ENCODE measurements around the gene PHLDA3. TPM values are rescaled to one million over a fixed set of nuclear protein-coding genes. Genes with fewer than 3 reads are reported as not detected.

PHLDA3 gene
- total and polyA plus RNA-seq, 10 donors = 3.6 to 17.4 (median 6.8) TPM

GRCh38 chr1:201448990-201449389, 20.0 kb downstream of the PHLDA3 start:
- no peak overlapping the region for H3K4me3 ChIP-seq
- H3K27me3 ChIP-seq (replicated peaks in 1 of 7) = peaks cover 0 to 15% (median 0%) of the 10 kb centered on the region in 7 donors
- no peaks in the 10 kb centered on the region for H3K36me3 ChIP-seq
- peaks cover 0 to 44% (median 24%) of the 10 kb centered on the region in 6 donors for H3K4me1 ChIP-seq
- WGBS, 5 donors = 67 to 82% (median 76%) methylated on average over 5 of the region's 5 CpGs; no CpG with 5 or more reads in 1 of the 5 donors
- no peaks in the 10 kb centered on the region for H3K9me3 ChIP-seq
- intact Hi-C loops (cut with DNase I; ENCODE audit: low total_unique reads) = loop anchor here (10.0 kb wide), 1 partner anchor 66 kb away; no protein-coding TSS in a partner anchor
- TF ChIP-seq POLR2AphosphoS5 (IDR thresholded peaks at IDR 0.05) = no peak
- H3K27ac ChIP-seq = peak overlapping the region in 2 of 8 donors; percentile 32 to 37
- DNase-seq = no peak

DNA sequence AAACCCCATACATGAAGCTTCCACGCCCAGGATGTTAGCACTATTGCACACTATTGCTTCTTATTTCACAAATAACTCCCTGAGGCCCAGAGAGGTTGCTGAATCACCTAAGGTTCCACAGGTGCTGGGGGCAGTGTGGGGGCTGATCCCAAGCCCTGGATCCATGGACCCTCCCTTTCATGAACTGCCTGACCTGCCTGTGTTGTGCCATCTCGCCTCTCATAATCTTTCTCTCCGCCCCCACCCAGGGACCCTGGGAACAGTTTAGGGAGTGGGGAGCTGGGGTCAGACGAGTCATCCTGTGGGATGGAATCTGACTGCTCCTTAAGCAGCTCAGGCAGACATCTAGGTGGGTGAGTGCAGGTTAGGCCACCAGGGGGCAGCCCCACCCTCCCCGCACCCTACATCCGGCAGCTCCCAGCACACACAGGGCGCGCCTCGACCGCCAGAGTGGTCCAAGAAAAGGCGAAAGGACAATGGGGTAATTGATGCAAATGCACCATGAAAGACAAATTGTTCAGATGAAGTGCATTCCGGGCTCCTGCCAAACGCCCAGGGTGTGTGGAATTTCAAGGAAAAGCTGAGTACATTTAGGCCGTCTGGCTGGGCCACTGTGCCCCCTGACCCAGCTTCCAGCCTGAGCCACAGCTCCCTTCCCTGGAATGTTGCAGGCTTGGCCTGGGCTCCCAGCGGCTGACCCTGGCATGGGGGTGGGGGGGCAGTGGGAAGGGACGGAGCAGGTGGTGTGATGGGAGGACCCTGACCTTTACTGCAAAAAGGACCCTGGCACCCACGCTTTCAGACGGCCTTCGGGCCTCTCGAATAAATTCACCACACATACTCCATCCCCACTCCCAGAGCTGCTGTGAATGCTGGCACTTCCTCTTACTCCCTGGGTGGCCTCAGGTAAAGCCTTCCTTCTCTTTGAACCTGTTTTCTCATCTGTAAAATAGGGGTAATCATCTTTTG, 20.8 kb downstream of the PHLDA3 start:
- H3K27ac ChIP-seq = peak overlapping the region in 4 of 8 donors; percentile 24 to 37 (median 34)
- H3K27me3 ChIP-seq (replicated peaks in 1 of 7) = peaks cover 0 to 15% (median 0%) of the 10 kb centered on the region in 7 donors
- 26 to 34% (median 31%) methylated on average over 17 to 20 of the region's 20 CpGs for WGBS, 5 donors

DNA sequence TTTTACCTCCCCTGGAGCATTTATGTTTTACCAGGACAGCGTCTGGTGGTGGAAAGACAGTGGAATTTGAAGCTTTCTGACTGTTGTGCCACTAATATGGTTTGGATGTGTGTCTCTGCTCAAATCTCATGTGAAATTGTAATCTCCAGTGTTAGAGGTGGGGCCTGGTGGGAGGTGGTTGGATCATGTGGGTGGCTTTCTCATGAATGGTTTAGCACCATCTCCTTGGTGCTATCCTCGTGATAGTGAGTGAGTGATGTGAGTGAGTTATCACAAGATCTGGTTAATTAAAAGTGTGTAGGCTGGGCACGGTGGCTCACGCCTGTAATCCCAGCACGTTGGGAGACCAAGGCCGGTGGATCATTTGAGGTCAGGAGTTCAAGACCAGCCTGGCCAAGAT, 23.7 kb downstream of the PHLDA3 start:
- intact Hi-C loops (cut with DNase I; ENCODE audit: low total_unique reads) = loop anchor here (10.0 kb wide), 1 partner anchor 69 kb away; no protein-coding TSS in a partner anchor

More for the DNA sequence above, 20.8 kb downstream of the PHLDA3 start:
- intact Hi-C loops (cut with DNase I; ENCODE audit: low total_unique reads) = loop anchor here (10.0 kb wide), 1 partner anchor 67 kb away; no protein-coding TSS in a partner anchor
- TF ChIP-seq POLR2A (IDR thresholded peaks at IDR 0.05) (no peak), POLR2AphosphoS5 (IDR thresholded peaks at IDR 0.05) (peak; percentile 11 to 44 (median 36)), CTCF (IDR thresholded peaks at IDR 0.05 in 8 of 11, conservative IDR thresholded peaks at IDR 0.05 in 3 of 11) (peak; percentile 27 to 83 (median 76))
- peak; percentile 88 for DNase-seq
- no peaks in the 10 kb centered on the region for H3K36me3 ChIP-seq
- H3K4me3 ChIP-seq = no peak overlapping the region
- H3K9me3 ChIP-seq = no peaks in the 10 kb centered on the region
- H3K4me1 ChIP-seq = peaks cover 0 to 44% (median 24%) of the 10 kb centered on the region in 6 donors

DNA sequence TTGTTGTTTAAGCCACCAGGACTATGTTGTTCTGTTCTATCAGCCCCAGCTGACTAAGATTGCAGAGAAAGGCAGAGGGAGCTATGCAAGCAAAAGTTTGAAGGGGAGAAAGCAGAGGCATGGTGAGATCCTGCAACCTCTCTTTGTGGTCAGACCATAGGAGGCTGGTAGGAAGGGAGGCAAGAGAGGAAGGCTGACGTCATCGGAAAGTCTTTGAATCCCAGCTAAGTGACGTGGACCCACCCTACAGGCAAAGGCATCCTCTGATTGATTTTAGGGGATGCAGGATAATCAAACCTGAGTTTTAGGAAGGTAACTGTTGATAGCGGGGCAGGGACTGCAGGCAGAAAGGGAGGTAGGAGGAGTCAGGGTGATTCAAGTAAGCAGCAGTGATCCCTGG, 24.2 kb downstream of the PHLDA3 start:
- Histone ChIP-seq H3K9me3 (no peaks in the 10 kb centered on the region), H3K36me3 (no peaks in the 10 kb centered on the region), H3K4me1 (peaks cover 0 to 25% (median 9%) of the 10 kb centered on the region in 6 donors), H3K27ac (no peak overlapping the region), H3K4me3 (no peak overlapping the region), H3K27me3 (replicated peaks in 1 of 7) (peaks cover 0 to 5% (median 0%) of the 10 kb centered on the region in 7 donors)
- WGBS, 5 donors = 62 to 75% (median 69%) methylated on average over 4 of the region's 4 CpGs
- no peak for TF ChIP-seq POLR2AphosphoS5 (IDR thresholded peaks at IDR 0.05)
- no peak for DNase-seq
- intact Hi-C loops (cut with DNase I; ENCODE audit: low total_unique reads) = loop anchor here (10.0 kb wide), 1 partner anchor 70 kb away; no protein-coding TSS in a partner anchor

More for the DNA sequence above, 23.7 kb downstream of the PHLDA3 start:
- Histone ChIP-seq H3K27ac (no peak overlapping the region), H3K36me3 (no peaks in the 10 kb centered on the region), H3K4me1 (peaks cover 0 to 31% (median 13%) of the 10 kb centered on the region in 6 donors), H3K9me3 (no peaks in the 10 kb centered on the region), H3K27me3 (replicated peaks in 1 of 7) (peaks cover 0 to 3% (median 0%) of the 10 kb centered on the region in 7 donors), H3K4me3 (no peak overlapping the region)
- WGBS, 5 donors = 72 to 86% (median 82%) methylated on average over 6 of the region's 6 CpGs
- no peak for DNase-seq
- no peak for TF ChIP-seq POLR2AphosphoS5 (IDR thresholded peaks at IDR 0.05)
- no peak for TF ChIP-seq POLR2A (IDR thresholded peaks at IDR 0.05)
- no peak for TF ChIP-seq CTCF (IDR thresholded peaks at IDR 0.05 in 8 of 11, conservative IDR thresholded peaks at IDR 0.05 in 3 of 11)
